Glomerular visceral epithelial cell (primary cell): ENCODE measurements around the gene ATP11B.

ENCODE experiments used
- DNase-seq: peaks from one replicate; pipeline ENCODE4 v3.0.0-alpha.2; 2016; ENCODE audit errors: extremely low spot score

The ATP11B gene

DNA sequence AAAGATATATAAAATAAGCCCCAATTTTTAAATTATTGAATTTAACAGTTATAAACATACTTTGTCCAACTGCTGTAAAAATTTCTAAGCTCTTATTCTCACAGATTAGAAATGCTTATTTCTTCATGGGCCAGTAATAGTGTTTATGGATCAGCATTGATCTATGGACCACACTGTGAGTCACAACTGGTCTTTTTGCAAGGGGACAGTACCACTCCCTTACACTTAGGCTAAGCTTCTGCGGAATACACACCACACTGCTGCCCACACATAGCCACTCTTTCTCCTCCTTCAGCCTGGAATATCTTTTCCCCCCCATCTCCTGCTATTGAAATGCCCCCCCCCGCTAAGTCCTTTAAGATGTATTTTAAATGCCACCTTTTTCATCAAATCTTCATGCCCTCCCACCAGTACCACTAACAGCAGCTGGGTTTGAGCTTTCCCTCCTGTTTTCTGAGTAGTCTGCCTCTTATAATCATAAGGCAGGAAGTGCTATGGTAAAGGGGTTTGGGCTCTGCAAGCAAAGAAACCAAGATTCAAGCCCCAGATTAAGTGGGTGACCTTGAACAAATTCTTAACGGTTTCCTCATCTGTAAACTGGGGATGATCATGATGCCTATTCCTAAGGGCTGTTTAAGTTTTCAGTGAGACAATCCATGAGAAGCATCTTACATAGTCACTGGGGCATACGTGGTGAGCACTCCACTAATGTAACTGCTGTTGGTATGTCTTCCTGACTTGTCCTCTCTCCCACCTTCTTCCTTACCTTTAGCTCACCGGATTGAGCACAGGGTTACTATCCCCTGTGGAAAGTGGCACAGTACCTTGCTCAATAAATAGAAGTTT lies 117.9 kb downstream of the ATP11B start:
- DNase-seq: no peak

DNA sequence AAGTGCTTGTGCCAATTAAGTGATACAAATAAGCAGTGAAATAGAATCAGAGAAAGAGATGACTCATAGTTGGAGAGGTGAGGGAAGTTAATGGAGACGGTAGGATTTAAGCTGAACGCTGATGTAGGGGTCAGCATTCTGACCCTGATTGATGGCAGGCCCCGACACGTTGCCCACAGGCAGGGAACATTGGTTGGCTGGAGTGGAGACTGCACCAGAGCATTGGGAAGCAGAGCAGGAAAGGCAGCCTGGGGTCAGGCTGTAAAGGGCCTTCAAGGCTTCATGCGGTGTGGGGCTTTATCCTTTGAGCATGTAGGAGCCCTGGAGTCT lies 118.4 kb downstream of the ATP11B start:
- no peak for DNase-seq

DNA sequence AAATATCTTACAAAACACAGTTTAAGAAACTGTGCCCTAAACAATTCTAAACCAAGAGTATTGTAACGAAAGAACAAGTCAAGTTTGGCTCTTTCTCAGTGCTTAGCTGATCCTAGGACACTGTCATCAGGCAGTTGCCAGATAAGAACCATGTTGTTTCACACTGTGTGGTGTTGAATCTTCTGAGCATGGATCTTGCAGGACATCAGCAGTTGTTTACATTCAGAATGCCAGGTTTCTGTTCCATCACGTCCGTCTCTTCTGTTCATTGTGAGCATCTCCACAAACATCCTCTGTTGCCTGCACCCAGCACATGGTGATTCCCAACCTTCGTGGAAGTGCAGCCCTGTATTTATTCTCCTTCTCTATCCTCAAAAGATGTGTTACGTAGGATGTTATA lies 119.2 kb downstream of the ATP11B start:
- no peak for DNase-seq

DNA sequence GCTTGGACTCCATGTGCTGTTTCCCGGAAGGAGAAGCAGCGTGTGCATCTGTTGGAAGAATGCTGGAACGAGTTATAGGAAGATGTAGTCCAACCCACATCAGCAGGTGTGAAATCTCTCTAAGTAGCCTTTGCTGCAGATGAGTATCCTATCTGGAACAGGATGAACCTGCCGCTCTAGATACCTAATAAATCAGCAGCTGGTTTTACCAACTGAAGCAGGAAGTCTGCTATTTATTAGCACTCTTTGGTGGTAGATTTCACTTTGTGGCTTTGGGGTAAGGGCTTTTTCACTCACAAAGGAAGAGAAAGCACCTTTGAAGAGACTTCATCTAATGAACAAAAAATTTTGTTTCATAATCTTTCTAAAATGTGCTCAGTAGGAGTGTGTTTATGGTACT lies 120.6 kb downstream of the ATP11B start:
- no peak for DNase-seq

DNA sequence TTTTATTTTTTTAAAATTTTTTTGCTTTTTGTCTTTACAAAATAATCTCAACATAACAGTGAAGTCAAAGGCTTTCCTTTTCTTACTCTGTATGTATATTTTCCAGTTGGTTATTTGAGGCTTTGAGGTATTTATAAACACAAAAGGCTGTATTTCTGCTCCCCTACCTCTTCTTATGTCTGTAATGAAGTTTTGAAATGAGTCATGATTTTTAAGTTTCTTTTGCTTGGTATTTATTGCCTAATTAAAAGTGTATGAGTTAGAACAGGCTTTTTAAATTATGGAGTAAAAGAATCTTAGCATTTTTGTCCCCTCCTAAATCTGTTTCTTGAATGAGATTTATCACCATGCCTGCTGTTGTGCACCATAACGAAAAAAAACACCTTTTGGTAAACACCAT lies 121.0 kb downstream of the ATP11B start:
- no peak for DNase-seq

DNA sequence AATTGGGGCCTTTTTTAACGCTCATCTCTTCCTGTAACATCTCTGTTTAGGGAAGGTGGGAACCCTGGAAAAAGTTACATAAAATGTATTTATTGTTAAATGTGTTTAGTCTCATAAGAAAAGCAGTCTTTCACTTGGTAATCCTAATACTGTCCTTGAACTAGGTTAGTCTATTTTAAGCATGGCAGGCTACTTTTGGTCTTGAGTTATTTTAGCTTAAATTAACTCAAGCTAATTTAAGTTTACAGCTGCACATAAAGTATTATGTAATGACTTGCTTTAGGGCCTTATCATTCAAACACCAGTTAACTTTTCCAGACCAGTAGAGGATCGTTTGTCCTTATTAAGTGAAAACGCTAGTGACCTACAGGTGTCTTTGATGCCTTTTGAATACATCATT lies 123.8 kb downstream of the ATP11B start:
- no peak for DNase-seq

DNA sequence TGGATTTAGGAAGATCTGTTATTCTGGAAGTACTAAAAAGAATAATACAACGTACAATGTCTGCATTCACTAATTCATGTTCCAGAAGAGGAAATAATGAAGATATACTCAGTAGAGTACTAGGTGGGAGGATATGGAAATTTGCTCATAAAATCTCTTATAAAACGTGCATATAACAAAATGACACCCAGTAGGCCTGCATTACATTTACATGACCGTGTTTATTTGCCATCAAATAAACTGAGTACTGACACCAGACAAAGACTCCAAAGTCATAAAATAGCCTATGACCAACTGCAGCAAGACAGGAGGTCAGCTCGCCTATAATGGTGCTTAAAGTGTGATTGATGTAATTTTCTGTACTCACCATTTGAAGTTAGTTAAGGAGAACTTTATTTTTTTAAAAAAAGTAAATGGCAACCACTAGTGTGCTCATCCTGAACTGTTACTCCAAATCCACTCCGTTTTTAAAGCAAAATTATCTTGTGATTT lies 126.6 kb downstream of the ATP11B start:
- DNase-seq: no peak

DNA sequence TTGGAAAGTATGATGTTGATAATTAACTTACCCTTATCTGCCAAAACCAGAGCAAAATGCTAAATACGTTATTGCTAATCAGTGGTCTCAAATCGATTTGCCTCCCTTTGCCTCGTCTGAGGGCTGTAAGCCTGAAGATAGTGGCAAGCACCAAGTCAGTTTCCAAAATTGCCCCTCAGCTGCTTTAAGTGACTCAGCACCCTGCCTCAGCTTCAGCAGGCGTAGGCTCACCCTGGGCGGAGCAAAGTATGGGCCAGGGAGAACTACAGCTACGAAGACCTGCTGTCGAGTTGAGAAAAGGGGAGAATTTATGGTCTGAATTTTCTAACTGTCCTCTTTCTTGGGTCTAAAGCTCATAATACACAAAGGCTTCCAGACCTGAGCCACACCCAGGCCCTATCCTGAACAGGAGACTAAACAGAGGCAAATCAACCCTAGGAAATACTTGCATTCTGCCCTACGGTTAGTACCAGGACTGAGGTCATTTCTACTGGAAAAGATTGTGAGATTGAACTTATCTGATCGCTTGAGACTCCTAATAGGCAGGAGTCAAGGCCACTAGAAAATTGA lies 127.3 kb downstream of the ATP11B start:
- DNase-seq: no peak

DNA sequence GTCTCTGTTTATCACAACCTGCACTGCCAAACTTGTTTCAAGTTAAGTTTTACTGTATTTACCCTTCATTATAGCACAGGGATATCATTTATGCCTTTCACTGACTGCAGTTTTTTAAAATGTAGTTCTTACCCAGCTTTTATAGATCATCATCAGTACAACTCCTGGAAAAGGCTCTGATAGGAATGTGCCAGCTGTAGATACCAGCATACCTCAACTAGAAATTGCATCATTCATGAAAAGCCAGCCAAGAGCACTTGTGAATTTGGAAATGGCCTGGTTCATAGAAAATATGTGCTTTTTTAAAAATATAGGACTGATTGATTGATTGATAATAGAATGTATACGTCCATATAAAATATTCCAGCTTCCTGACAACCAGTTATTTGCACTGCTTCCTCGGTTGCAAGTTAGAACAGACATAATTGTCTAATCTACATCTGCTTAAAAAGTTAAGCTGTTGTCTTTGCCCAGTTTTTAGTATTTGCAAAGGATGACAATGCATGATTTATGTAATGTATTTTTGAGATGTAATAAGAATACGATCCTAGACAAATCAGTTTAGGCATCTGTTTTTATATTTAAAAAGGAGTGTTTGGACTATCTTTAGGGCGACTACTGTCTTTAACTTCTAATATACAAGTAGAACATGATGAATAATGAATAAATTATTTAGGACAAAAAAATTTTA lies 128.5 kb downstream of the ATP11B start:
- DNase-seq: no peak

DNA sequence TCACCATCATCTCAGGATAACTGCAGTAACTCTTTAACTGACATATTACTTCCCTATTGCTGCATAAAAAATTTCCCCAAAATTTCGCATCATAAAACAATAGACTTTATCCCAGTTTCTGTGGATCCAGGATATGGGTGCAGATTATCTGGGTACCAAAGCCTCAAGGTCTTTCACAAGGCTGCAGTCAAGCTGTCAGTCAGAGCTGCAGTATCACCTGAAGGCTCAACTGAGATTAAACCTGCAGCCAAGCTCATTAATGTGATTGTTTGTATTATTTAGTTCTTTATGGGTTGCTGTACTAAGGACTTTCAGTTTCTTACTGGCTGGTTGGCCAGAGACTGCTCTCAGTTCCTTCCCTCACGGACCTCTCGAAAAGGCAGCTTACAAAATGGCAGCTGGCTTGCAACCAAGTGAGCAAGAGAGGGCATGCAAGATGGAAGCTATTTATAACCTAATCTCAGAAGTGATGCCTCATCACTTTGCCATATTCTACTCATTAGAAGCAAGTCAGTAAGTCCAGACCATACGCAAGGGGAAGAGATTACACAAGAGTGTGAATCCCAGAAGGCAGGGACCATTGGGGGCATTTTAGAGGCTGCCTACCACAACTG lies 132.1 kb downstream of the ATP11B start:
- no peak for DNase-seq

DNA sequence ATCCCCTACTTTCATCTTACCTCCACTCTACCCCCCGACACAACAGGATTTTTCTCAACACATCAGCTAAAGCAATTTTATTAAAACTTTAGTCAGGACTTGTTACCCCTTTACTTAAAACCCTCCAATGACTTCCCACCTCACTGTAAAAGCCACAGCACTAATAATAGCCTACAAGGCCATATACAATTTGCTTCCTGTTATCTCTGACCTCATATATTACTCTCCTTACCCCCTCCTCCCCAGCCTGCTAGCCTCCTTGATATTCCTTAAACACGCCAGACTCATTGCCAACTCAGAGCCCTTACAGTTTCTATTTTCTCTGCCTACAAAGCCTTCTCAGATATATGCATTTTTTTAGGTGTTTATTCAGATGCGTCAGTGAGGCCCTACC lies 132.6 kb downstream of the ATP11B start:
- no peak for DNase-seq

DNA sequence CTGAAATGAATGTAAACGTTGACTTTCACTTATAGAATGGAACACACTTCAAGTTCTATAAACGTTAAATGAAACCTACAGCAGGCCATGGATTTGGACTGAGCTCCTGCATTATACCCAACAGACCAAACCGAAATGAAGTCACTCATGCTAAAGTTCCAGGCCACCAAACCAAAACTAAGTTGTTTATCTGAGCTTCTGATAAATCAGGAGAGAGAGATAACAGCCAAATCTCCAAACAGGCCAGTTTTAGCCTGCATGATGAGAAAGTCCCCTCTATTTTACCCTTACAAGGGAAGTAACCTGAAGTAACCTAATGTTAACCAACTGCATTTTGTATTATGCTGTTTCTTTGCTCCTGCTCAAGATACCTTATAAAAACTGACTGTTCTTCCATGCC lies 142.5 kb downstream of the ATP11B start:
- DNase-seq: no peak

DNA sequence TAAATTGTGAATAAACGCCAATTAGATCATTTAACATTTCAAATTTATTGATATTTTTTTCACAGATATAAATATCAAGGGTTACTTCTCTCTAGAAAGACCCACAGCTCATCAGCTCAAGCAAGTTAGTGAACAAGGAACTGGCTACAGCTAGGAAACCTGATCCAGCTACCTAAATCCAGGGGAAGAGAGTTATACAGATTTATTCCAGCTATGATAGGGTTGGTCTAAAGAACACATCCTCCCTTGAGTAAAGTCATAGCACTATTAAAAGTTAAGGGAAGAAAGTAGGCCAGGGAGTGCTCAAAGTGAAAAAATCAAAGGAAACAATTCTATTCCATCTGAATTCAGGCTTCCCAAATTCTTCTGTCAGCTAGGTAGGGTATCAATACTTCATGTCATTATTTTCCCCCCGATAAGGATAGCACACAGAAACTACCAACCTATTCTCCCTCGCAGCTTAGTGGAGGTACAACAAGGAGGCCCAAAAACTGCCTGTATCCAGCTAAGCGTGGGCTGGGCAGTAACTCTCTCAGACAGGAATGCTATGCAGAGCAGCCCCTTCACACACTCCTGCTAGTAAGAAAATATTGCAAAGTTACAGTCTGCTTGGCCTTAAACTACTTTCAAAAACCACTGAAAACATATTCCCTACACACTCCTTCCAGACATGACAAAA lies 143.1 kb downstream of the ATP11B start:
- DNase-seq: no peak

DNA sequence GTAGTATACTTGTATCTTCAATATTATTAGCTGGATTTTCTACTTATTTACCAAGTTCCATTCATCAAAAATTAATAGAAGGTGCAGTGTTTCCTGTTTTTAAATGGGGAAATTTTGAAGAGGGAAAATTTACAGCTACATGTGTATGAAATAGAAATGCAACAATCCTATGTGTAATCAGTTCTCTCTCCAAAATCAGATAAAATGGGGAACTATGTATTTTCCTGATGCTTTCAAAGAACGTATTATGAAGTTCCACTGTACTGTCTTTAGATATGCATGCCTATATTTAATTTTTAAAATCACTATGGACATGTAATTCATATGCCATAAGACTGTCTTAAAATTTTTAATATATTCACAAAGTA lies 143.6 kb downstream of the ATP11B start:
- no peak for DNase-seq

DNA sequence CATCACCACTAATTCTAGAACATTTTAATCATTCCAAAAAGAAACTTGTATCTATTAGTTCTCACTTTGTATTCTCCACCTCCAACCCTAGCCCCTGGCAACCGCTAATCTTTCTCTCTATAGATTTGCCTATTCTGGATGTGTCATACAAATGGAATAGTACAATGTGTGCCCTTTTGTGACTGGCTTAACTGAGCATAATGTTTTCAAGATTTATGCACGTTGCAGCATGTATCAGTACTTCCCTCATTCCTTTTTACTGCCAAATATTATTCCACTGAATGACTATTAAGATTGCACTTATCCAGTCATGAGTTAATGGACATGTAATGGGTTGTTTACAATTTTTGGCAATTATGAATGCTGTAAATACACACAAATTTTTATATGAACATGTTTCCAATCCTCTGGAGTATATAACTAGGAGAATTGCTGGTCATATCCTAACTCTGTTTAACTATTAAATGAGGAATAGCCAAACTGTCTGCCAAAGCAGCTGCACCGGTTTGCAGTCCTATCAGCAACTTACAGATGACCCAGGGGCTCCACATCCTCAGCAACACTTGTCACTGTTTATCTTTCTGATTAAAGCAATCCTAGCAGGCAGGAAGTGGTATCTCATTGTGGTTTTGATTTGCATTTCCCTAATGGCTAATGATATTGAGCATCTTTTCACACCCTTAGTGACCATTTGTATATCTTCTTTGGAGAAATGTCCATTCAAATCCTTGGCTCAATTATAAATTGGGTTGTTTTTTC lies 144.2 kb downstream of the ATP11B start:
- DNase-seq: no peak

DNA sequence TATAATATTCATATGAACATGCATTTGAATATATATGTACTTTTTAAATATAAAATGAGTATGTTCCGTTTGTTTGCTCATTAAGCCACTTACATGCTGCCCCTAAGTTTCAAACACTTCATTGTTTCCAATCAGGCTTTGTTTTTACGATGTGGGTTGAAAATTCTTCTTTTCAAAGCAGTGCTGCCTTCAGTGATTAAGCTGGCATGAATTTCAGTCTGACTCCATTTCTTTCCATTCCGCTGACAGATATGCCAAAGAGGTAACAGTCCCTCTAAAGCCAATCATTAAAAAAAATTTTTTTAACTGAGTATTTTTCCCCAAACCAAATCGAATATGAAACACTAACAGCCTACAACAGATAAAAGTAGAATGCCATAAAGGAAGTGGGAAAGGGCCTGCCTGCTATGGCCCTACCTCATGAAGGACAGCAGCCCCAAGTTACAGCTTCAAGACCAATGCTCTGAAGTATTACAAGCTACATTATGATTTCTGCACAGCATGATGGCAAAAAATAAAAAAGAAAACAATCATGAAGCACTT lies 147.0 kb downstream of the ATP11B start:
- no peak for DNase-seq

DNA sequence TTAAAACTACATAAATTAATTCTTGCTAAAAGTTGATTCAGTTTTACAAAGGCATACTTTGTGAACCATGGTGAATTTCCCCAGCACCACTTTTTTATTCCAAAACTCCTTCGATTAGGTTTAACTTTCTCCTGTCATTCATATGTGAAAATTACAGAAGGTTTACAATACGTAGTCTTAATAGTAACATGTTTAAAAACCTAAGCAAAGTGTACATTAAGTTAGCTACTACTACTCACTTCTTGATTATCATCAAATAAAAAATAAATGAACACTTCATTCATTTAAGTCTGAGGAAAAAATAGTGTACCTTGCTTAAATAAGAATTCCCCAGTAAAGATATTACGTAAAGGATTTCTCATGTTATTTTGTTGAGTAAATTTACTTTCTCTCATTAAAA lies 148.4 kb downstream of the ATP11B start:
- DNase-seq: no peak

DNA sequence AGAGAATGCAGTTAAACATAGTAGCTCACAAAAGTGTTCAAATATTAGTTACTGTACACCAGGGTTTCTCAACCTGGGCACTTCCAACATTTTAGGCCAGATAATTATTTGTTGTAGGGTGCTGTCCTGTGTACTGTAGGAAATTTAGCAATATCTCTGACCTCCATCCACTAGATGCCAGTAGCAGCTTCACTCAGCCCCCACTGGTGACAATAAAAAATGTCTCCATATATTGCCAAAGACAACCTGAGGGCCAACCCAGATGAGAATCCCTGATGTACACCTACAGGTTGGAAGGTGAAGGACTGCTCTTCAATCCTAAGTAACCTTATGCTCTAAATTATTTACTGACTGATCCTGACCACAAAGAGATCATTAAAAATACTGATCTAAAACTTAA lies 154.6 kb downstream of the ATP11B start:
- peak; percentile 12 for DNase-seq

DNA sequence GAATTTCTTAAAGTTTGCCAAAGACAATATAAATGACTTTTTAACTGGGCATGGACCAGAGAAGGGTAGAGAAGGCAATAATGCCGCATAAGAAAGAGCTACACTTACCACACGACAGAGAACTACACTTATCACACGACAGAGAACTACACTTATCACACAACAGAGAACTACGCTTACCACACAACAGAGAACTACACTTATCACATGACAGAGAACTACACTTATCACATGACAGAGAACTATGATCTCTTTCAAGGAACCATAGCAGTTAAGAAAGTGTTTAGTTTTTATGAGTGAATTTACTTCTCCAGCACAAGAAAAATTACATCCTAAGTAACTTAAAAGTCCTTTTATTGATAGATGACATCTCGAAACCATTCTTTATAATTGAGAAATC lies 155.0 kb downstream of the ATP11B start:
- no peak for DNase-seq

DNA sequence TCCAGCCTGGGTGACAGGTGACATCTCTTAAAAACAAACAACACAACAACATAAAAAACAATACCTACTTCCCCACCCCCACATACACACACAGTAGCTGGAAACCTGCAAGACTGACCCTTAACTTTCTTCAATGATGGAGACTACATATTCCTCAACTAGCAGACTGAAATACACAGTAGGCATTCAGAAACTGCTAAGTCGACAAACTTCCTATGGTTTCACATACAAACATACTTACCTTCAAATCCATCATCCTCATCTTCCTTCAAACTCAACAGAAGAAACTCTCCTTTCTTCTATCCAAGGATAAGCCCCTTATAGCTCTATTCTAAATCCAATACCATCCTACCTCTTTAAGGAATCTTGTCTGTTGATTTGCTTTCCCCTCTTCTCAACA lies 156.4 kb downstream of the ATP11B start:
- no peak for DNase-seq

DNA sequence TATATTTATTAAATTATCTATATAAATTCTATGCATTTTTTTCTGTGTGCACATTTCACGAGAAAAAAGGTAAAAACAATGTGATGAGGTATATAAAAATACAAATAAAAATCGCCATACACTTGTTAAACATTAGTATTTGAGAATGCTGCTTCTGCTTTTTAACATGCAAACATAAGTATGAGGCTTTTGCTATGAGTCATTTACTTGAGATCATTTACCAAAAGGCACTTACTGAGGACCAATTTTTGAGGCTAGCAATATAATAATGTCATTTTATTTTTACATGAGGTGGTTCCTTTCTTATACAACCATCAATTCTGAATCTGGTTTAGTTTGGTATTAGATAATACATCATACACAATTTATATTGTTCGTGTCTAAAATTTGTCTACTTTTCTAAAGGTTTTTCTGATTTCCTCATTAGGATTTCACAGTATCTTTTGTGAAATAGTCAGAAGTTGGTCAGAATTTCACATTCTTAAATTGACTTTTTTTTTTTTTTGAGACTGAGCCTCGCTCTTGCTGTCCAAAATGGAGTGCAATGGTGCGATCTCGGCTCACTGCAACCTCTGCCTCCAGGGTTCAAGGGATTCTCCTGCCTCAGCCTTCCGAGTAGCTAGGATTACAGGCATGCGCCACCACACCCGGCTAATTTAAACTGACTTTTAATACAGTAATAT lies 161.4 kb downstream of the ATP11B start:
- no peak for DNase-seq
